Measurements from ENCODE around the gene MVB12B.
A peak's percentile ranks its signal among the peaks of the same experiment; 100 is the strongest.

The MVB12B gene

DNA sequence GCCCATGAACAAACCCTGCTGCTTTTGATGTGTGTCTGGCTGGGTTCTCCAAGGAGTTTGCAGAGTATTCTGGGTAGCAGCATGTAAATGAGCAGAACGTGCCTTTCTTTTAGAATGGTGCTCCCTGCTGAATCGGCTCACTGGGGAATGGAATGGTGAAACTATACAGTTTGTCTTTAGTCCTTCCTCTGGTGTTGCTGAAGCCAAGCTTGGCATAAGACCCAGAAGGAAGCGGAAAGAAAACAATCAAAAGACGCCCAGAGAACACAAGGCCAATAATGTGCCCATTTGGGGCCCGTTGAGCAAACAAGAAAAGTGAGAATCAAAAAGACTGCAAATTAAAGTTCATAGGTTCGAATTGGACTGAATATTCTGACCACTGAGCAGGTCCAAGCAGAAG is 60.1 kb downstream of the MVB12B start:
- DNase-seq = no peak

- no peak for DNase-seq
These were observed 62.5 kb downstream of the MVB12B start for GRCh38 chr9:126388964-126389708.

GRCh38 chr9:126389992-126390391 is 63.4 kb downstream of the MVB12B start:
- DNase-seq = peak; percentile 41

DNA sequence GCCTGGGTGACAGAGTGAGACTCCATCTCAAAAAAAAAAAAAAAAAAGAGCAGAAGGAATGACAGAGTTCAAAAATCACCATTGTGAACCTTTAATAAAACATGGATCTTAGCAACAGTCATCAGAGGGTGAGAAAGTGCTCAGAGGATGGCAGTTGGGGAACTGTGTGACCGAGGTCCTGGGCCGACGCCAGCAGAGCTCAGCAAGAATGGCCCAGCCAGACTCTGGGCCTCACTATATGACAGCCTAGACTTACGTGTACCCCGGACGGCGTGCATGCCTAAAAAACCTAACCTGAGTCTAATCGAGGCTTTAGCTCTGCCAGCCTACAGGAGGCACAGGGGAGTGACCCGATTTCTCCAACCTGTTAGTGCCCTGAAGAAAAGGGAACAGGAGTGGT is 64.3 kb downstream of the MVB12B start:
- DNase-seq = no peak

GRCh38 chr9:126391713-126392661 is 65.4 kb downstream of the MVB12B start:
- no peak for DNase-seq

DNA sequence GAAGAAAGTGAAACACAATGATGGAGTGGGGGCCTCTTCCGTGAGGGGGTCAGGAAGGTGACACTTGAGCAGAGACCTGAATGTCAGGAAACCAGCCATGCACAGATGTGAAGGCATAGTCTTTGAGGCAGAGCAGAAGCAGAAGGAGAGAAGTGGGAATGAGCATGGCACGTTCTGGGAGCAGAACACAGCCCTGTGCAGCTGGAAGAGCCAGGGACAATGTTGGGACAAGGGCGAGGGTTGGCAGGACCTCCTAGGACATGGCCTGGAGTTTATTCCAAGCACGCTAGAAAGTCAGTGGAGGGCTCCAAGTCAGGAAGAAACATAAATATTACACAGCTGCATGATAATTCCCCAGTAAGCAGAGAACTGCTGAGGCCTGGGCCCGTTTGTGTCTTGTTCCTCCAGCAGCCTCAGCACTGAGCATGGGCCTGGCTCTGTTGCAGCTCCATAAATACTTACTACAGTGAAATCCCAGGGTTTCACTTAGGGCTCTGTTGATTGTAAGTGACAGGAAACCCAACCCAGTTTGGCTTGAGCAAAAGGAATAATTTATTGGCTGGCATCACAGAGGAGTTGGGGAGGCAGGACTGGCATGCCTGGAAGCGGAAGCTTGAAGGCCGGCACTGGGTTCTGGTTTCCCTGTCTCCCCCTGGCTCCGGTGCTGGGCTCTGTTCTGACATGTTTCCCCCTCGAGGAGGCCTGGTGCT is 66.2 kb downstream of the MVB12B start:
- DNase-seq = no peak

DNA sequence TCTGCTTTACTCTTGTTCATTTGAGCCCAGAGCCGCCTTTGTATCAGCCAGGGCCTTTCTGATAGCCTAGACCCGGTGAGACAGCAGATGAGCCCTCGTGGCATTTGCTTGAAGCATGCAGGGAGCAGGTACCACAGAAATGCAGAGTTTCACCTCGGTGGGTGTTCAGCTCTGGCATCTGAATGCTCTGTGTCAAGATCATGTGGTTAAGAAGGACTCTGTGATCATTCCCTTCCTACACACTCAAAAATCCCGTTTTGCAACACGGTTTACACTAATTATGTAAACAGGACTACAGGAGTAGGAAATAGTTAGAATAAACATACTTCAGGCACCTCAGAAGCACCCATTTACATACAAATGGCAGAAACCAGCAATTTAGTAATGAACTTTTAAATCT is 67.2 kb downstream of the MVB12B start:
- DNase-seq = no peak

GRCh38 chr9:126394802-126395201 is 68.2 kb downstream of the MVB12B start:
- no peak for DNase-seq

DNA sequence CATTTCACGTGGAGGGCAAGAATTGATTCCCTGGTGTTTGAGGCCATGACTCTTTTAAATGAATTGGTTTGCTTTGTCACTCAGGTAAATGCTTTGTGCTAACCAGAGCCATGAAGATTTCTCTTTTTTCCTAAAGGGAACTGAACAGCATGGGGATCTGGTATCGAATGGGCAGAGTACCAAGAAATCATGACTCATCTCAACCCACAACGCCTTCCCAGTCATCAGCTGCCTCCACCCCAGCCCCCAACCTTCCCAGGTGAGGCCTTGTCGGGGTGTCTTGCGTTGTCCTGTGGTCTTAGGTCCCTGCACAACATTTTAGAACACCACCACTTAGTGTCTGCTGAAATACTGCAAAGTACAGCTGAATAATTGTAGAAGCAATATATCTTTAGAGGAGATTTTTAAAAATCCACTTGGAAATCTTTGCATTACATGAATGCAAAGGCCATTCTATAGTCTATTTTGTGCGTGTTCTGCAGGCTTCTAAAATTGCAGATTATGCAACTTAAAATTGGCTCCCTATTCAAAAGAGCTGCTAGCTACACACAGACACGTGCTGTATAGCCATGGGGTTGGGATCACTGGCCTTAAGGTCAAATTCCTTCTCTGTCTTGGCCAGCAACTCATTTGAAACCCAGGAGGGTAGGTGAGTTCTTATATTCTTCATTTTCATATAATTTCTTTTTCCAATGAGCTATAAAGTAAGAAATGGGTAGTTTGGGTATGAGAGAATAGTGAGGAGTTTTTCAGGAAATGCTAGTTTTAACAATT is 69.0 kb downstream of the MVB12B start:
- DNase-seq = no peak

GRCh38 chr9:126397056-126397455 is 70.4 kb downstream of the MVB12B start:
- DNase-seq = no peak

- no peak for DNase-seq
These were observed 71.9 kb downstream of the MVB12B start for GRCh38 chr9:126398403-126399058.

DNA sequence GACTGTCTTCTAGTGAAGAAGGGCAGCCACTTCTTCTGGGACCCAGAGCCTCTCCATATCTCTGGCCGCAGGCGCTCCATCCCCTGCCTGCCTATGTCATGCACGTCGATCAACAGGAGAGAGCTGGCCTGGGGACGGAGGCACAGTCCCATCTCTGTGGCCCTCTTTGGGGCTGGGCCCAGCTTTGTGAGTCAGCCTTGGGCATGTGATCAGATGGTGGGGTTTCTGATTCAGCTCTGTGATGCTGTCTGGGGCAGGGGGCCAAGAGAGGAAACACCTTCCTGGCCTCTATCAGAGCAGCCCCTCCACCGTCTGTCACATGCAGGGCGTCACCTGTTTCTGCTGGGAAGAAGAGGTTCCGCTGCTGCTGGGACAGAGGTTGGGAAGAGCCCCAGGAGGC is 72.6 kb downstream of the MVB12B start:
- no peak for DNase-seq

DNA sequence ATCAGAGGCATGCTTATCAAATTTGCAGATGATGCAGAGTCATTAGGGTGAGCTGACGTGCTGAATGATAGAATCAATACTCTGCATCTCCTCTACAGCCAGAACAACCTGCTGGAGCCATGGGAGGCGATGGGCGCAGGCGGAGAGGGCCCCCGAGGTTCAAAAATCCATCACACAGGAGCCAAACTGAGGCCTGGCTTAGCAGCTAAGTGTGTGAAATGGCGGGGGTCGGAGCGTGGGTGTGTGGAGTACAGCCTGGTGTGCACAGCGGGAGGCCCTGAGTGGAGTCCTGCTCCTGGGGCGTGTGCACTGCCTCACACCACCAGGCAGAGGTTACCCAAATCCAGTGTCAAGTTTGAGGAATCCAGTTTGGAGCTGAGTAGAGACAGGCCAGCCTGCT is 73.2 kb downstream of the MVB12B start:
- no peak for DNase-seq

DNA sequence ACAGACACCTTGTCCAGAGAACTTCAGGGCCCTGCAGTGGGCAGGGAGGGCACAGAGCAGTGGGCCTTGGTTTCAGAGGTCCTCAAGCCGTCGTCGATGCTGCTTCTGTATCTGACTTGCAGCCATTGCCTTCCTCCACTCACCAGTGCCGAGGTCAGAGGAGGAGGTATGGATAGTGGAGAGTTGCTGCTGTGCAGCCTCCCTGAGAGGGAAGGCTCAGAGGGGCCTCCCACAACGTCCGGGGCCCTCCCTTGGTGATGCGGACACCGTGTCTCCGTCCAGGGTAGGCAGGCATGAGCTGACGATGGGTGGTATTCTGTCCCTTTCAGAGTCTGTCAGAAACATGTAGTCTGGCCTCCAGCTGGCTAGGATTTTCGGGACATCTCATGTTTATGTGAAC is 73.9 kb downstream of the MVB12B start:
- no peak for DNase-seq

GRCh38 chr9:126401107-126401506 is 74.5 kb downstream of the MVB12B start:
- no peak for DNase-seq

DNA sequence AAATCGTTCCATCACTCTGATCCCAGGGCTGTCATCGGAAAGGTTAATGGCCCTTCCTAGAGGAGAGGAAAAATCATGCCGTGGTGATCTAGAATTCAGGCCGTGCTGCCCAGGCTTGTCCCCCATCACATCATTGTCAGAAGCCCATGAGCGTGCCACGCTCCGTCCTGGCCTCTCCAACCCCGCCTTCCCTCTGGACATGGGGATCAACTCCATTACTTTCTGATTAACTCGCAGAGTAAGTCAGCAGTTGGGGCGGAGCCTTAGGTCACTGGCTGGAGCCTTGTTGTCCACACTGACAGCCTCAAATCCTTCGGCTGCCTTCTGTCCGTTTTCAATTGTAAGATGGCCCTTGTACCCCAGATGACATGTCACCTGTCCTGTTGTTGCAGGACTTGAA is 75.0 kb downstream of the MVB12B start:
- DNase-seq = no peak

DNA sequence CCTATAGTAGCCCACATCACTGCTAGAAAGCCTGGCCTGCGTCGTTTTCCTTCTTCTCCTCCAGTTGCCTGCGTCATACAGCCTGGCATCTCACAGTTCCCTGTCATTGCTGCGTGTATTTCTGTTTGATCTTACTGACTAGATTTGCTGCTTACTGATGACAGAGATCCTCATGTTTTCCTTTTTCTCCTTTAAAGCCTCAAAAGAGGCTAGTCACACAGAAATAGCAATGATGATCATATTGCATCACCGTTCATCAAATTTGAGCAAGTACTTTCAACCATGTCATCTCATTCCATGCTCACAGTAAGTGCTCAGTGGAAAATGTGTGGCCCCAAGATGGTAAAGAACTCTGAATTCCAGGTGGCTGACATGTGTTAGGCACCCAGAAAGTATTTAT is 76.8 kb downstream of the MVB12B start:
- DNase-seq = no peak

DNA sequence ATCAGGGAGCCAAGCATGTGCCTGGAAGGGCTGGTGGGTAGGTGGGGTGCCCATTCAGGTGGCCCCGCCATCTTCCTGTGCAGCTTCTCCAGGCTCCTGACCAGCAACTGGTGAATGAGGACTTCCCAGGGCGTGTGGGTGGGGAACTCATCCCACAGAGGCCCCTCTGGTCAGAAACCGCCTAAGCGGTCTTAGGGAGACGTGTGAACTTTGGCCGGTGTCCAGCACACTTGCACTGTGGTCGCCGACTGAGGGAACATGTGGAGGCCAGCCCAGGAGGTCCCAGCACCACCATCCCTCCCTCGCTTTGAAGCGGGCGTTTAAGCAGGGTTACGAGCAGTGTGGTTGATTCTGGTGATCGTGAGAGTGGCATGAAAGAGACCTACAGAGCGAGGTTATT is 77.8 kb downstream of the MVB12B start:
- DNase-seq = no peak

DNA sequence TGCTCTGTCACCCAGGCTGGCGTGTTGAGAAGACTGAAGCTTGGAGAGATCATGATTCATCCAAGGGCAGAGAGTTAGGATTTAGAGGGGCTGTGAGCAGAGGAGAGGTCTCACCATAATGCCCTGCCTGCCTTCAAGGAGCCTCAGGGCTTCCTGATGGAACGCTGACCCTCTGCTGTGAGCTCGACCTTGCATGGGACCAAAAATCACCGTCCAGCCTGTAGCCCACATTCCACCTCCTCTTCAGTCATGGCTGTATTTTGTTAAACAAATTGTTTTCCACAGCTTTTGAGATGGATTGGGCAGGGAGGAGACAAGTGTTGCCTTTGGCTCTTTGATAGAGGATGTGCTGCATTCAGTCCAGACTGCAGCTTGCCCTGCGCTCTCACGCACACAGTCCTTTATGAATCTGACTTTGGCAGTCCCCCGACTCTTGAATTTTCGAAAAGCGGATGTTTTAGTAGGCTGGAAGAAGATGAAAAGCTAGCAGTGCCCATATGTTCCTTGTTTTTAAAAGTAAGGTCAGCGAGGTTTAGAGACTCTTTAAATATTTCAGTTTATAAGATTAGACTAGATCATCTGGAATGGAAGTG is 79.5 kb downstream of the MVB12B start:
- no peak for DNase-seq

DNA sequence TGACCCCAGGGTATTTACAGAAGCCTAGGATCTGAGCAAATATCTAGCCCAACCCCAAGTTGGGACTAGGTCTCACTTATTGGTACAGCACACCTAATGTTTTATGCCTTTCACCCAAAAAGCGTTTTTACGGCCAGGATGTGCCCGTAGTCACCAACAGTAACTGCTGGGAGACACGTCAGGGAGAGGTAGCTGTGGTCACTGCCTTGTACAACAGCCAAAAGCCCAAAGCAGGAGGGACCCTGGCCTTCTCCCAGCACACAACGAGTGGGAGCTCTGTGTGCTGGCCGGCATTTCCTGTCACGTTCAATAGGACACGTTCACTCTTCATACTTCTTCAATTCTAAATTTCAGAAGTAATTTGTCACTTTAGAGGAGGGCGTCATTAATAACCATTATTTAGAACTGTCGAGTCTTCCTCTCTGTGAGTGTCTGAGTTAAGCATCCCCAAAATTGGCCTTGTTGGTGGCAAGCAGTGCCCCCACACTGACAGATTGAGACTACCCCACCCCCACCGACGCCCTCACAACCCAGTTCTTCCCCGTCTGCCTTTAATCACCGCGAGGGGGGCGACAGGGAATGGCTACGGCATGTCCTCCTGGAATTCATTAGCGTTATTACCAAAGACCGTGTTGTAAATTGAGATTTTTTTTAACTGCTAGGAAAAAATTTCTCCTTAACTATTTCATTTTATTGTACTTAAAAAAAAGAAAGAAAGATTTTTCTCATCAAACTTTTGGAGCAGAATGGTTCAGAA is 80.7 kb downstream of the MVB12B start:
- no peak for DNase-seq

- no peak for DNase-seq
These were observed 81.4 kb downstream of the MVB12B start for GRCh38 chr9:126408004-126408403.
